Neural cell (in vitro differentiated cells): Measurements from ENCODE around the gene GAN. TPM values are rescaled to one million over a fixed set of nuclear protein-coding genes. Genes with fewer than 3 reads are reported as not detected.

ENCODE experiments used
- H2AFZ ChIP-seq: fragments of 200-600, 300-800 bp; sonication (generic), shearing (Covaris generic); 2 replicates; pipeline ENCODE4 v1.6.0; 2014; ENCODE audit warnings: low read depth, mild to moderate bottlenecking, antibody characterized with exemption, low read length, moderate library complexity
- H3F3A ChIP-seq: fragments of 200-600 bp; shearing (Covaris generic); 2 replicates; pipeline ENCODE4 v1.6.1; 2016; ENCODE audit warnings: mild to moderate bottlenecking, moderate library complexity, mixed read lengths, antibody characterized with exemption, low read length; ENCODE audit not compliant: insufficient read depth, poor library complexity, severe bottlenecking
- H3K27ac ChIP-seq: fragments of 200-600, 300-800 bp; sonication (generic), shearing (Covaris generic); 2 replicates; pipeline ENCODE4 v1.5.1; 2014; ENCODE audit warnings: mild to moderate bottlenecking, low read length, moderate library complexity
- H3K27me3 ChIP-seq: fragments of 300-800, 200-600 bp; sonication (generic), shearing (Covaris generic); 2 replicates; pipeline ENCODE4 v1.6.0; 2014; ENCODE audit warnings: mild to moderate bottlenecking, low read depth, low read length, moderate library complexity; ENCODE audit not compliant: insufficient read depth
- H3K36me3 ChIP-seq: fragments of 300-800, 200-600 bp; sonication (generic), shearing (Covaris generic); 2 replicates; pipeline ENCODE4 v1.5.1; 2014; ENCODE audit warnings: mild to moderate bottlenecking, antibody characterized with exemption, low read length, moderate library complexity; ENCODE audit not compliant: insufficient read depth
- H3K4me2 ChIP-seq: fragments of 300-800, 200-600 bp; sonication (generic), shearing (Covaris generic); 2 replicates; pipeline ENCODE4 v1.6.0; 2014; ENCODE audit warnings: mild to moderate bottlenecking, low read length
- H3K4me3 ChIP-seq: fragments of 300-800, 200-600 bp; sonication (generic), shearing (Covaris generic); 2 replicates; pipeline ENCODE4 v1.5.1; 2014; ENCODE audit warnings: mild to moderate bottlenecking, low read length, moderate library complexity
- H3K79me2 ChIP-seq: fragments of 200-600 bp; shearing (Covaris generic); replicated peaks from 2 replicates; pipeline ENCODE4 v1.6.0; 2014; ENCODE audit warnings: mild to moderate bottlenecking, low read length, moderate library complexity; ENCODE audit not compliant: insufficient read depth
- H3K9ac ChIP-seq: fragments of 300-800, 200-600 bp; sonication (generic), shearing (Covaris generic); 2 replicates; pipeline ENCODE4 v1.6.1; 2016; ENCODE audit warnings: mild to moderate bottlenecking, low read length, mixed read lengths
- H3K9me2 ChIP-seq: fragments of 200-600 bp; shearing (Covaris generic); 2 replicates; pipeline ENCODE4 v1.6.1; 2016; ENCODE audit warnings: mild to moderate bottlenecking, low read length, mixed read lengths; ENCODE audit not compliant: insufficient read depth
- H3K9me3 ChIP-seq: fragments of 200-600, 300-800 bp; sonication (generic), shearing (Covaris generic); 2 replicates; pipeline ENCODE4 v1.6.1; 2016; ENCODE audit warnings: mild to moderate bottlenecking, mixed run types, low read length, moderate library complexity, mixed read lengths
- H4K20me1 ChIP-seq: fragments of 200-600 bp; shearing (Covaris generic); 2 replicates; pipeline ENCODE4 v1.6.1; 2016; ENCODE audit warnings: mild to moderate bottlenecking, mixed run types; ENCODE audit not compliant: insufficient read depth
- EP300 ChIP-seq: fragments of 450-650 bp; conservative IDR thresholded peaks from 2 replicates; pipeline ENCODE4 v1.6.1; 2014; ENCODE audit warnings: antibody characterized with exemption, mild to moderate bottlenecking, moderate library complexity; ENCODE audit not compliant: poor library complexity, severe bottlenecking
- EZH2 ChIP-seq: fragments of 200-600, 300-800 bp; shearing (Covaris generic), sonication (generic); IDR thresholded peaks from 2 replicates; pipeline ENCODE4 v1.6.1; 2014; ENCODE audit warnings: antibody characterized with exemption, low read length, borderline replicate concordance, mild to moderate bottlenecking; ENCODE audit not compliant: insufficient read depth, poor library complexity, severe bottlenecking
- MXI1 ChIP-seq: fragments of 450-650 bp; conservative IDR thresholded peaks from 2 replicates; pipeline ENCODE4 v1.6.1; 2014; ENCODE audit warnings: antibody characterized with exemption, mild to moderate bottlenecking; ENCODE audit not compliant: poor library complexity, severe bottlenecking
- POLR2AphosphoS5 ChIP-seq: IDR thresholded peaks from 2 replicates; pipeline ENCODE4 v1.6.1; 2012
- RAD21 ChIP-seq: fragments of 450-650 bp; conservative IDR thresholded peaks from 2 replicates; pipeline ENCODE4 v1.6.1; 2014; ENCODE audit warnings: antibody characterized with exemption, mild to moderate bottlenecking, moderate library complexity
- SMC3 ChIP-seq: fragments of 450-650 bp; conservative IDR thresholded peaks from 2 replicates; pipeline ENCODE4 v1.6.1; 2014; ENCODE audit warnings: antibody characterized with exemption, mild to moderate bottlenecking, moderate library complexity; ENCODE audit not compliant: poor library complexity
- TAF1 ChIP-seq: IDR thresholded peaks from 2 replicates; pipeline ENCODE4 v1.6.1; 2012; ENCODE audit warnings: low read depth
- polyA plus RNA-seq: library from polyadenylated mRNA; depleted of rRNA; stranded (reverse); fragments of >200 nt; gene quantifications from 2 replicates; pipeline ENCODE4 v1.2.3, GENCODE V29; 2014
- TF ChIP-seq, protein P1 (sequence below): fragments of 450-650 bp; IDR thresholded peaks from 2 replicates; pipeline ENCODE4 v1.5.1; 2014; ENCODE audit warnings: antibody characterized with exemption, mild to moderate bottlenecking, moderate library complexity; ENCODE audit not compliant: poor library complexity, severe bottlenecking
- TF ChIP-seq, protein P2 (sequence below): IDR thresholded peaks from 2 replicates; pipeline ENCODE4 v1.6.1; 2012; ENCODE audit warnings: borderline replicate concordance

GAN gene
- polyA plus RNA-seq, 1 donor from 2014 or later, result 9.1 TPM

DNA sequence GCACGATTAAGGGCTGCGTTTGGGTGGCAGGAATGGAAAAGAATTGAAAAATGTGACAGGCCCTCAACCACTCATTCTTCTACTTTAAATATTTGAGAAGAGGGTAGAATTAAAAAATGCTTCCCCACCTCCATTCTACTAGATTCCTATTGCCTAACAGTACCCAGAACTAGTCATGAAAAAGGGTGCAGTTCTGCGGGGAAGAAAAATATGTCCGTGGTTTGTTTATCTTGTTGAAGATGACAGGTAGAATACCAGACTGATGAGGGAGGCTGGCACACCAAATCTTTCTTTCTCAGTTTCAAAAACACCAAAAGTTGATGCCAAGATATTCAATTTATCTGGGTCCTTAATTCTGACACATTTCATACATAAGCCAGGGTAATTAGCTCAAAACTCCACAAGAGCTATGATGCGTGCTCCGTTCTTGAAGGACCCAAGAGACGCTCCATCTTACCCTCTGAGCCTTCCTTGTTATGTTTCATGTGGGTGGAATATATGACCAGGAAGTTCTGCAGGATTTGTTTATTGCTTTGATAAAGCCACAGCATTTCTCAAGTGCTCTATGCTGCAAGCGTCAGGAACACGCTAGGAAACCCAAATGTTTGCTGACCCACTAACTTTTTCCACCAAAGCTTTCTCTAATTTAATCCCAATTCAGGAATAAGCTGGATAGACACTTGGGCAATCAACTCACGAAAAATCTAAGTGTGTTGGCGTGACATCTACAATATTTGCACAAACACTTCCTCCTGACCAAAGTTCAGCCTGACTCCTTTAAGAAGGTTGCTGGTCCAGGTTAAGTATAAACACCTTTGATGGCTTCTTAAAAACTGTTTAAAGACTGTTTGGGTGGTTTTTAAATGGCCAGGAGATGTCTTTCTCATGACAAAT, 20.6 kb upstream of the GAN start:
- Histone ChIP-seq H3K4me3 (no peak overlapping the region), H3K9me2 (no peaks in the 10 kb centered on the region), H3K27me3 (no peaks in the 10 kb centered on the region), H3F3A (no peaks in the 10 kb centered on the region), H3K79me2 (no peaks in the 10 kb centered on the region), H2AFZ (no peak overlapping the region), H3K4me2 (no peak overlapping the region), H3K9ac (no peak overlapping the region), H3K9me3 (no peaks in the 10 kb centered on the region), H3K27ac (no peak overlapping the region), H3K36me3 (no peaks in the 10 kb centered on the region), H4K20me1 (no peaks in the 10 kb centered on the region)
- TF ChIP-seq RAD21, result no peak
- TF ChIP-seq TAF1, result no peak
- TF ChIP-seq EZH2, result no peak

DNA sequence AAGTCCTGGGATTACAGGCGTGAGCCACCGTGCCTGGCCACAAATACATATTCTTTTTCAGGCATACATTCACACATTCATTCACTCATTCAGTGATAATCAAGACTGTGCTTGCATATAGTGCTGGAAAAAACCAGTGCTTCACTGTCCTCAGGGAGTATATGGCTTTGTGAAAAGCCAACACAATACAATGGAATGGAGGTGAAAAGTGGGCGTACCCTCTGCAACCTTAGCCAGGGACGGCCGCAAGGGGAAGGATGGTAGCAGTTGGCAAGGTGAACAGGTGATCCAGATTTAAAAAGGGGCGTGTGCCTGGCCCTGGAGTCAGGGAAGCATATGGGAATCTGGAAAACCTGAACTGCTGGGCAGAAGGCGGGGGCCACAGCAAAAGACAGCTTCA, 18.1 kb upstream of the GAN start:
- no peak for TF ChIP-seq MXI1
- TF ChIP-seq, protein P1, sequence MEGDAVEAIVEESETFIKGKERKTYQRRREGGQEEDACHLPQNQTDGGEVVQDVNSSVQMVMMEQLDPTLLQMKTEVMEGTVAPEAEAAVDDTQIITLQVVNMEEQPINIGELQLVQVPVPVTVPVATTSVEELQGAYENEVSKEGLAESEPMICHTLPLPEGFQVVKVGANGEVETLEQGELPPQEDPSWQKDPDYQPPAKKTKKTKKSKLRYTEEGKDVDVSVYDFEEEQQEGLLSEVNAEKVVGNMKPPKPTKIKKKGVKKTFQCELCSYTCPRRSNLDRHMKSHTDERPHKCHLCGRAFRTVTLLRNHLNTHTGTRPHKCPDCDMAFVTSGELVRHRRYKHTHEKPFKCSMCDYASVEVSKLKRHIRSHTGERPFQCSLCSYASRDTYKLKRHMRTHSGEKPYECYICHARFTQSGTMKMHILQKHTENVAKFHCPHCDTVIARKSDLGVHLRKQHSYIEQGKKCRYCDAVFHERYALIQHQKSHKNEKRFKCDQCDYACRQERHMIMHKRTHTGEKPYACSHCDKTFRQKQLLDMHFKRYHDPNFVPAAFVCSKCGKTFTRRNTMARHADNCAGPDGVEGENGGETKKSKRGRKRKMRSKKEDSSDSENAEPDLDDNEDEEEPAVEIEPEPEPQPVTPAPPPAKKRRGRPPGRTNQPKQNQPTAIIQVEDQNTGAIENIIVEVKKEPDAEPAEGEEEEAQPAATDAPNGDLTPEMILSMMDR, result no peak
- no peak for TF ChIP-seq EZH2
- no peak for TF ChIP-seq SMC3
- TF ChIP-seq TAF1, result no peak
- TF ChIP-seq EP300, result no peak
- TF ChIP-seq, protein P2, sequence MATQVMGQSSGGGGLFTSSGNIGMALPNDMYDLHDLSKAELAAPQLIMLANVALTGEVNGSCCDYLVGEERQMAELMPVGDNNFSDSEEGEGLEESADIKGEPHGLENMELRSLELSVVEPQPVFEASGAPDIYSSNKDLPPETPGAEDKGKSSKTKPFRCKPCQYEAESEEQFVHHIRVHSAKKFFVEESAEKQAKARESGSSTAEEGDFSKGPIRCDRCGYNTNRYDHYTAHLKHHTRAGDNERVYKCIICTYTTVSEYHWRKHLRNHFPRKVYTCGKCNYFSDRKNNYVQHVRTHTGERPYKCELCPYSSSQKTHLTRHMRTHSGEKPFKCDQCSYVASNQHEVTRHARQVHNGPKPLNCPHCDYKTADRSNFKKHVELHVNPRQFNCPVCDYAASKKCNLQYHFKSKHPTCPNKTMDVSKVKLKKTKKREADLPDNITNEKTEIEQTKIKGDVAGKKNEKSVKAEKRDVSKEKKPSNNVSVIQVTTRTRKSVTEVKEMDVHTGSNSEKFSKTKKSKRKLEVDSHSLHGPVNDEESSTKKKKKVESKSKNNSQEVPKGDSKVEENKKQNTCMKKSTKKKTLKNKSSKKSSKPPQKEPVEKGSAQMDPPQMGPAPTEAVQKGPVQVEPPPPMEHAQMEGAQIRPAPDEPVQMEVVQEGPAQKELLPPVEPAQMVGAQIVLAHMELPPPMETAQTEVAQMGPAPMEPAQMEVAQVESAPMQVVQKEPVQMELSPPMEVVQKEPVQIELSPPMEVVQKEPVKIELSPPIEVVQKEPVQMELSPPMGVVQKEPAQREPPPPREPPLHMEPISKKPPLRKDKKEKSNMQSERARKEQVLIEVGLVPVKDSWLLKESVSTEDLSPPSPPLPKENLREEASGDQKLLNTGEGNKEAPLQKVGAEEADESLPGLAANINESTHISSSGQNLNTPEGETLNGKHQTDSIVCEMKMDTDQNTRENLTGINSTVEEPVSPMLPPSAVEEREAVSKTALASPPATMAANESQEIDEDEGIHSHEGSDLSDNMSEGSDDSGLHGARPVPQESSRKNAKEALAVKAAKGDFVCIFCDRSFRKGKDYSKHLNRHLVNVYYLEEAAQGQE, result no peak
- TF ChIP-seq RAD21, result no peak
- TF ChIP-seq POLR2AphosphoS5, result no peak
- Histone ChIP-seq H3K4me3 (no peak overlapping the region), H3K9ac (no peak overlapping the region), H3K79me2 (no peaks in the 10 kb centered on the region), H3K9me2 (no peaks in the 10 kb centered on the region), H3K4me2 (no peak overlapping the region), H4K20me1 (no peaks in the 10 kb centered on the region), H3K9me3 (no peaks in the 10 kb centered on the region), H3K27me3 (no peaks in the 10 kb centered on the region), H3K36me3 (peaks cover 5% of the 10 kb centered on the region), H2AFZ (no peak overlapping the region), H3K27ac (no peak overlapping the region), H3F3A (no peaks in the 10 kb centered on the region)
